GM08714 (cell line): ENCODE measurements around the gene LRRC7.

Experiments
- H3K4me3 ChIP-seq: fragments of 200-500 bp; sonication (Bioruptor generic); 2 replicates; pipeline ENCODE4 v1.5.1; 2014; ENCODE audit warnings: mild to moderate bottlenecking, low read length, inconsistent platforms
- ZNF274 ChIP-seq: IDR thresholded peaks from 2 replicates; pipeline ENCODE4 v1.6.1; 2012; ENCODE audit warnings: mild to moderate bottlenecking, low read depth, low read length

LRRC7 gene

DNA sequence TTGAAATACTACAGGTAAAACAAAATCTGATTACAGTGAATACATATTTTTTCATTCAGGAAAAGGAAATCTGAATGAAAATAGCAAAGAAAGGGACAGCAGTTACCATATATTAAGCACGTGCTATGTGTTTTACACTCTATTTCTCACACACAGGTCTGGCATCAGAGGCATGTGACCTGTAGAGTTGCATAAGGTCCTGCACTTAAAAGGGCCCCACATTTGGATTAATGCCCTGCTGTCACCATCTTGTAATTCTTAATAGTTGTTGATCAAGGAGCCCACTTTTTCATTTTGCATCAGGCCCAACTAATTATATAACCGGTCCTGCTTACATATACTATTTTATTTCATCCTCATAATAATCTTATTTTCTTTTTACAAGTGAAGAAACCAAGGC lies 511.8 kb downstream of the LRRC7 start:
- TF ChIP-seq ZNF274 = no peak
- no peak overlapping the region for H3K4me3 ChIP-seq

DNA sequence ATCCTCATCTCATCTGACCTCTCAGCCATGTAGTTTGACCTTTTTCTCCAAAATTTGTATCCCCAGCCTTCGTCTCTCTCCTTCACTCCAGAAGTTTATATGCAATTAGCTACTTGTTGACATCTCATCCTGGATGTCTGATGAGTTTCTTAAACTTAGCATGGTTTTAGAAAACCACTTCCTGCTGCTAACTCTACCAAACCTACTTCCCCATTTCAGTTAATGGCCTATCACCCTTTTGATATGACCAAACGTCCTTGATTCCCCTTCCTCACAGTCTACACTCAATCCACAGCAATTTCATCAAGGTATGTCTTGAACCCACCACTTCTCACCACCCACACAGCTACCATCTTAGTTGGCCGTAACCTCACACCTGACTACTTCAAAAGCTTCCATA lies 515.8 kb downstream of the LRRC7 start:
- TF ChIP-seq ZNF274 = no peak
- no peak overlapping the region for H3K4me3 ChIP-seq

DNA sequence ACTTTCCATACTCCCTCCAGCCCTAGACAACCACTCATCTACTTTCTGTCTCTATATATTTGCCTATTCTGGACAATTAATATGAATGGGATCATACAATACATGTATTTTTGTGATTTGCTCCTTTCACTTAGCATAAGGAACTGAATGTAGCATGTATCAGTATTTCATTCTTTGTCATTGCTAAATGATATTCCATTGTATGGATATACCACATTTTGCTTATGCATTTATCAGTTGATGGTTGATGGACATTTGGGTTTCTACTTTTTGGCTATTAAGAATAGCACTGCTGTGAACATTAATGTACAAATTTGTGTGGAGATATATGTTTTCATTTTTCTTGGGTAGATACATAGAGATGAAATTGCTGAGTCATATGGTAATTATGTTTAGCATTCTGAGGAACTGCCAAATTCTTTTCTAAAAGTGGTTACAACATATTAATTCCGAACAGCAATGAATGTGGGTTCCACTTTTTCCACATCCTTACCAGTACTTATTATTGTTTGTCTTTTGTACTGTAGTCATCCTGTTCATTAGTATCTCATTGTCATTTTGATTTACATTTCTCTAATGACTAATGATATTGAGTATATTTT lies 516.7 kb downstream of the LRRC7 start:
- H3K4me3 ChIP-seq = no peak overlapping the region
- TF ChIP-seq ZNF274 = no peak

DNA sequence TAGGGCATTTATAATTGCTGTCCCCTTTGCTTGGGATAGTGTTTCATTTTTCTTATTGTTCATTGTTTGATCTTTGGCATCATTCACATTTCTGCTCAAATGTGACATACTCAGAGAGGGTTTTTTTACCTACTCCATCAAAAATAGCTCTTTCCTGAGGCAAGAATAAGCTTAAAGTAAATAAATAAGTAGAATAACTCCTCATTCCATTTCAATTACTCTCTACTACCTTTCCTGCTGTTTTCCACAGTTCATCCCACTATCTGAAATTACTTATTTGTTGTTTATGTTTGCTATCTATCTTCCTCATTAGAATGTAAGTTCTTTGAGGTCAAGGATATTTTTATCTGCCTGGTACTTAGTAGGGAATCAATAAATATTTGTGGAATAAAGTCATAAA lies 517.8 kb downstream of the LRRC7 start:
- TF ChIP-seq ZNF274 = no peak
- no peak overlapping the region for H3K4me3 ChIP-seq

DNA sequence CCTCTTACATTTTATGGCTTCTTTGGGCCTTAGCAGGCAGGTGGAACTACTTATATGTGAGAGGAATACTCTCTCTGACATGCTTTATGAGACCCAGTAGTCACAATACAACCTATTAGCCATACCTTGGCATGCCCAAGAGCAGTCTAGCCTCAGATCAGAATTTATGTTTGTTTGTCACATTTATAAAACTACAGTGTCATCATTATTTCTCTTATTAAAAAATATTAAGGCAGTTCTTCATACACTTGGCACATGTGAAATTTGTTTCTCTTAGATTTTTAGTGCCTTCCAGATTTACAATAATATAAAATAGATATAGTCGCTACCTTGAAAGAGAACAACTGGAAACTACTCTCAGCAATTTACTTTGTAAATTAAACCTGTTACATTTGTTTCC lies 519.2 kb downstream of the LRRC7 start:
- no peak overlapping the region for H3K4me3 ChIP-seq
- no peak for TF ChIP-seq ZNF274

DNA sequence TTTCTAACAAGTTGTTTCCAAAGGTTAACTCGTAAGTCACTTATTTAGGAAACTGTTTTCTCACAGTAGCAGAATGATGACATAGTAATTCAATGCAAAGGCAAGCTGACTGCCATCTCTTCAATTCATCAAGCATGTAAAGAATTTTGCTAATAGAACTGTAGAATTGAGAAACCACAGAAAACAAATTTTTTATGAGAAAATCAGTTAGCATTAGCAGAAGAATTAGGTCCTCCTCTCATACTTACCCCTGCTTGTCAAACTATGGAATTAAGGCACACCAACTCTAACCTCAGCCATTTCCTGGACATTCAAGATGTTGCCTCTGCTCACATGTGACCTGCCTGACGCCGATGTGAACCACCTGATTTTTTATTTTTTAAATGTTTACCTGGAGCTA lies 522.4 kb downstream of the LRRC7 start:
- no peak overlapping the region for H3K4me3 ChIP-seq
- TF ChIP-seq ZNF274 = no peak

DNA sequence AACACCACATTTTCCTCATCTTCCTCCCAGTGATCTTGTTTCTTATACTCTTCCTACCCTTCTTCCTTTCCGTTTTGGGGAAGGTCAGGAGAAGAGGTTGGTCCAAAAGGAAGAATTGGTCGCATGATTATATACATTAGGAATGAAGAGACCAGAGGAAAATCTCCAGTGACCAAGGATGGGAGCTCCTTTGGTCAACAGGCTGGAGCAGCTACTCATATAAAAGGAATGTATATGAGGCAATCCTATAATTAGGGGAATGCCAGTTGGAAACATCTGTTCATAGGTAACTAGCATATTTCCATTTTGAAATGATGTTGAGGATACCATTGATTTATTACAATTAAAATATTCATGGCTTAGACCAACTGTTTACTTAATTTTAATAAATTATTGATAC lies 523.2 kb downstream of the LRRC7 start:
- no peak for TF ChIP-seq ZNF274
- no peak overlapping the region for H3K4me3 ChIP-seq

DNA sequence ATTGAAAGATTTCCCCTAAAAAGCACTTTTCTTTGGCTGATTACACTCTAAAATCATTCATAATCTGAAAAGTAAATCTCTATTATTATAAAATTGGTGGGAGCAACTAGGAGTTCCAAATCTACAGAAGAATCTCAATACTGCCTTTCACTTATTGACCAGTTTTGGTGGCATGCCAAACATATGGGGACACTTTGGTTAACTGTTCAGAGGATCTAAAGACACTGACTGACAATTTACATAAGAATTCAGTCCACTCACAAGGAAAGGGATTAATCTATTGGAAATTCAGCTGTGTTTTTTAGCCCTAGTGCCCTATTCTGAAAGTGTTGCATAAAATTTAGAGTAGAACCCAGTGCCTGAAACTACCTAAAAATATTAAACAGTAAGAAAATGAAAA lies 524.1 kb downstream of the LRRC7 start:
- no peak overlapping the region for H3K4me3 ChIP-seq
- TF ChIP-seq ZNF274 = no peak

DNA sequence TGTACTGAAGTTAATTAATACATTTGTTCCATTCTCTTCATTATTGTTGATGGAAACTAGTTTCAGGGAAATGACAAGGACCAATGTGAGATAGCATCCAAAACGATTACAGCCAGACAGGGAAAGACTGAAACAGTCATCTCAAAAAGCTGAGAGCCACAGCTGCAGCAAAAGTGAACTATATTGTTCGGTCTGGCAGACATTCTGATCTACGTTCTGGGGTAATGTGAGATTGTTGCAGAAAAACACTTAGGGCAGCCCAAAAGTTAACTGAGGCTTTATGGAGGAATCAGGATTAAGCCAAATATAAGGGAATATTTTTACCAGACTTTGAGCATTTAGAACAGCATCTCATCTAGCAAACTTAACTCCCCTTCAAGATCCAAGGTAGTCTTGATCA lies 524.8 kb downstream of the LRRC7 start:
- no peak overlapping the region for H3K4me3 ChIP-seq
- no peak for TF ChIP-seq ZNF274

DNA sequence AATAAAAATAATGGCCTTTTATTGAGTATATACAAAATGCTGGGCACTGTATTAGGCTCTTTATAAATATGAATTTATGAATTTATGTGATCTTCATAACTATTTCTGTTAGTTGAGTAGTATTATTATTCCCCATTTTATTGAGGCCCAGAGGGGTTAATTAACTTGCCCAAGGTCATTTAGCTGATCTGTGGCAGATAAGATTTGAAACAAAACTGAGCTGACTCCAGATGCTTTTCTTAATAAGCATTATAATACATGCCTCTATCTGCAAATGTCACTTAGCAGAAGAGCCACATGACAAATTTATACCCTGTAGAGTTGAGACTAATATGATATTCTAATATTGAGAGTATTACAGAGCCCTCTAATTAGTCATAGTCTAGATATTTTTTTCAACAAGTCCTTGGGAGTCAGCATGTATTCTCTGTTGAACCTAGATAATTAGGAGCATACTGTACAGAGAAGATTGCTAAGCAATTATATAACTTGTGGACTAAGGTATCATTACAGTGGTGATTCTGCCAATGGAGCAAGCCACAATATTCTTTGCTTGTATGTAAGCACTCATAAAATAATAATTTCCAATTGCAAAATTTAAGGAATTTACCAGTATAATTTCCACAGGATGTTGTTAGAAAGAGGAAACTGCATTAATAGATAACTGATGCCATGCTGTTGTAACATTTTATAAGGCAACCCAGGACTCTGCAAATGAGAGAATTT lies 525.7 kb downstream of the LRRC7 start:
- no peak for TF ChIP-seq ZNF274
- no peak overlapping the region for H3K4me3 ChIP-seq

DNA sequence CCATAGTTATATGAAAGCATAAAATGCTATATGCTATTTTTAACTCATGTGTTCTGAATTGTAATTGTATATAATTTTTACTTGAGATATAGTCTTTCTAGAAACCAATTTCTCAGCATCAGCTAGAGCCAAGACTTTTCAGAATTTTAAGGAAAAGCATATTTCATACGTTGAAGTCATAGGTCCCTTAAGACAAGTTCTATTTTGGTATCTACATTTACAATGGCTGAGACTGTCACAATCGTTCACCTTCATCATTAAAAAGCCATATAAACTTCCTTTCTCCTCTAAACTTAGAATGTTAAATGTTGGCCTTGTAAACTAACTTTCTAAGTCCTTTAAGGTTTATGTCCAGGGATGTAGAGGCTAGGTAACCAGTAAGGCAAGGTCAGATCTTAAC lies 533.5 kb downstream of the LRRC7 start:
- H3K4me3 ChIP-seq = no peak overlapping the region
- no peak for TF ChIP-seq ZNF274

DNA sequence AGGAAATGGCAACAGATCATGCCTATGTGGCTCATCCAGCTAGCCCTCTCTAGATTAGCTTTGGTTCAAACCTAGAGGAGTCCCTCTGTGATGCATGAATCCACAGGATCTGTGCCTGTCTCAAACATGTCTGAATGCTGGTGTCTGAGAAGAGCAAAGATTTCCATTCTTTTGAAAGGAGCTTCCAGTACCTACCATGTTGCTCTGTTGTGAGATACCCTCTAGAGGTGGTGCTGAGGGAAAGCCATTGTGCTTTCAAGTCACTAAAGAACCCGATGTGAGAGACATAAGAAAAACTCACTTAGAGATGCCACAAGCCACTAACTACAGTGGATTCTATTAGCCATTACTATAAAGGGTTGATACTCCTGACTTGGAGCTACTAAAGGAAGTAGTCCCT lies 534.1 kb downstream of the LRRC7 start:
- TF ChIP-seq ZNF274 = no peak
- no peak overlapping the region for H3K4me3 ChIP-seq

DNA sequence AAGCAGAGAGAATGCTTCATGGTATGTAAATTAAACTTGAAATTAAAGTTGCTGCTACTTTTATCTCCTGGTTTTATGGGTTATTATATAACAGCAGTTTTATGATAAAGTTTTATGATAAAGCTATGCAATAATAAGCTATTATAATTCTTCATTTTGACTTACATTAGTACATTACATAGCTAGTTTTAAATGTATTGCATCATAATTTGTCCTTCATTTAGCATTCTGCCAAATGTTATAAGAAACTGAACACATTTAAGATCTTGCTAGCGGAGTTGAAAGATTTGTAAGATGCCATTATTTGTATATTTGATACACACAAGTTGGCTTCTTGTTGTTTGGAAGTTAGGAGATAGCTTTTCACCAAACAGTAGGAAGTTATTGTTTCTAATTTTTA lies 536.0 kb downstream of the LRRC7 start:
- no peak overlapping the region for H3K4me3 ChIP-seq
- TF ChIP-seq ZNF274 = no peak

DNA sequence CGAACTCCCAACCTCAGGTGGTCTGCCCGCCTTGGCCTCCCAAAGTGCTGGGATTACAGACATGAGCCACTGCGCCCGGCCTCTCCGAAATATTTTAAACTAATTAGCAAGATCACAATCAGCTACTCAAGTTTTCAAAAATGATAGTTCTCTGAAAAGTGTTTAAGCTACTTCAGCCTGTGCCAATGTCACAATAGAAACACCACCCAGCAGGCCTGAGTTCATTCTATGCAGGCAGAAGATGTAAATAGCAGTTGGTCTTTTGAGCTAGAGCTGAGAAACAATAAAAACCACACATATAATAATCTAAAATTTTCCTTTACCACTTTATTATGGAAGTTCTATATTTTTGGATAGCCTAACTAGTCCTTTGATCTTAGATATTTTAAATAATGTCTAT lies 541.5 kb downstream of the LRRC7 start:
- no peak for TF ChIP-seq ZNF274
- H3K4me3 ChIP-seq = no peak overlapping the region

DNA sequence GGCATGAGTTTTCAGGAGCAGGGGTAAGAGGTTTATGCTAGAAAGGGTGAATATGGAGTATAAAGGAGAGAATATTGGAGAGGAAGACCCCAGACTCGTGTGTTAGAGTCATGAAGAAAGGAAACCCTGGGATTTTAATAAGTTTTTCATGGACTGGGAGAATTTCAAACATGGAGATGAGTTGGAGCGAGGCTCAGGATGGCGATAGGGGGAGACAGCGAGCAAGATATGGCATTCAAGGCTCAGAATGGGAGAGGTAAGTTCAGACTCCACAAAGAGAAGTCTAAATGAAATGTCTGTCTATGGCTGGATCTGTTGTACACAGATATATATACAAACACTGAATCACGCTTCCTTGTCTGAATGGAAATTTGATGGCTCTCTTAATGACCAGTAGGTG lies 545.1 kb downstream of the LRRC7 start:
- H3K4me3 ChIP-seq = no peak overlapping the region
- no peak for TF ChIP-seq ZNF274

DNA sequence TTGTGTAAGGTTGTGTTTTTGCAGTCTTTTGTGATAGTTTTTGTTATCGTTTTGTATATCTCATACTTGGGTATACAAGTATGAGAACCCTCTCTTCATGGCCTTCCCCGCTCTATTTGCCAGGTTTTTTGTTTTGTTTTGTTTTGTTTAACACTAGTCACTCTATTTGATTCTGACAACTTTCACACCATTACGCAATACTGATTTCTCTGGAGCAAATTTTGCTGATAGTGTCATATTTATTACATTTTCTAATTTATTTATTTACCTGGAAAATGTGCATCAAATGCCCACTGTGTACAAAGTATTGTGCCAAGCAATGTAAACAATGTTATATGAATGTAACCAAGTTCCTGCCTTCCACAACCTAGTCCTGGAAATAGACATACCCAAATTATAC lies 547.6 kb downstream of the LRRC7 start:
- no peak overlapping the region for H3K4me3 ChIP-seq
- TF ChIP-seq ZNF274 = no peak
